Peyer's patch (tissue), 4 donors: ENCODE measurements around the gene DYNLL2.

Experiments used
- CTCF ChIP-seq, 6 experiments: fragments of 450-650 bp in 4 of 6; fragments of 200-600 bp in 2 of 6; sonication (generic) in 1 of 6; IDR thresholded peaks; one replicate each; pipeline ENCODE4 v1.5.1; 2017 to 2019; ENCODE audit warnings: antibody characterized with exemption in 6 of 6, mild to moderate bottlenecking in 3 of 6, moderate library complexity in 1 of 6
- POLR2A ChIP-seq, 2 donors: fragments of 450-650 bp; IDR thresholded peaks; one replicate each; pipeline ENCODE4 v1.5.1; 2017; ENCODE audit warnings: antibody characterized with exemption in 2 of 2, mild to moderate bottlenecking in 2 of 2, moderate library complexity in 2 of 2

GRCh38 chr17:58054641-58055040, 28.6 kb upstream of the DYNLL2 start:
- TF ChIP-seq CTCF (IDR thresholded peaks at IDR 0.05) = no peak
- TF ChIP-seq POLR2A (IDR thresholded peaks at IDR 0.05) = no peak
